Activated CD4-positive, CD25-positive, alpha-beta regulatory T cell treated with anti-CD3 and anti-CD28 coated beads, Interleukin-2, amount 50 U/mL, for 16 hours (primary cell): ENCODE data around the gene MACROD1.
"Not testable (repeated sequence)": the region's sequence is repeated elsewhere in the genome, so short reads cannot be mapped to it uniquely, and the experiment has no call there.

Experiments
- DNase-seq: peaks from one replicate; pipeline ENCODE4 v3.0.0-alpha.2; 2020; ENCODE audit warnings: low read depth, low spot score

MACROD1 gene

GRCh38 chr11:64185693-64186491, 20.0 kb upstream of the MACROD1 start, which contains the start of gene STIP1:
Gene STIP1 (plus strand): TSS chr11:64186171. CDS start chr11:64186262, 91 bp downstream.
- DNase-seq = peak; percentile 98

DNA sequence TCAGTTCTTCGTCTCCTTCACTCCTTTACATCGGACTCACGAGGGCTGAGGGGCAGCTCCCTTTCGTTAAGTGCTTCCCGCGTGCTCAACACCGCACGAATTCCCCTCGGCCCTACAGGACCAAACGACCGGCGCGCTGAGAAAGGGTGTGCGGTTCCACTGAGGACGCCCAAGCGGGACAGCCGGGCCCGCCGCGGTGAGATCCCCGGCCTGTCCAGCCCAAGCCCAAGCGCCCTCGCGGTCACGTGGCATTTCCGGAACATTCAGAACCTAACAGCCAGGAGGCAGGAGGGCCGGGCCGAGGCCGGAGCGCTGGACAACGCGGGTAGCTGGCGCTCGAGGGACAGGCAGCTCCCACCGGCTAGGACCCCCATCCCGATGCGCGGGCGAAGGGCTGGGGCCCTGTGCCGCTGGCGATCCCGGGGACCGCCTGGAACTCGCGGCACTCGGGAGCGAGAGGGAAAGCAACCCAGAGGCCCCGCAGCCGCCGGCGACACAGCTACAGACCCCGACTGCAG, 19.3 kb upstream of the MACROD1 start:
- DNase-seq = no peak

DNA sequence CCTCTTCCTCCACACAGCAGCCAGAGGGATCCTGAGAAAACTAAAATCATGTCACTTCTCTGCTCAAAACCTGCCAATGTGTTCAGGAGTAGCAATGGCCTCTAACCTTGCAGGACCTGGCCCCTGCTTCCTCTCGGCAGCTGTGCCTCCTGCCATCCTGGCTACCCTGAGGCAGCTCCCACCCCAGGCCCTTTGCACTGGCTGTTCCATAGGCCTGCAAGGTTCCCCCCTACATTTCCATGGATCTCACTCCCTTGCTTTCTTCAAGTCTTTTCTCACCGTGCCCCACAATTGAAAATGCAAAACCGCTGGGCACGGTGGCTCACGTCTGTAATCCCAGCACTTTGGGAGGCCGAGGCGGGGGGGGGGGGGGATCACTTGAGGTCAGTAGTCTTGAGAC, 18.0 kb upstream of the MACROD1 start:
- DNase-seq = no peak

- no peak for DNase-seq
These were observed 15.8 kb upstream of the MACROD1 start for GRCh38 chr11:64181506-64182411.

- no peak for DNase-seq
These were observed 15.0 kb upstream of the MACROD1 start for GRCh38 chr11:64180891-64181290.

- DNase-seq = no peak
These were observed 13.2 kb upstream of the MACROD1 start for GRCh38 chr11:64178951-64179639.

DNA sequence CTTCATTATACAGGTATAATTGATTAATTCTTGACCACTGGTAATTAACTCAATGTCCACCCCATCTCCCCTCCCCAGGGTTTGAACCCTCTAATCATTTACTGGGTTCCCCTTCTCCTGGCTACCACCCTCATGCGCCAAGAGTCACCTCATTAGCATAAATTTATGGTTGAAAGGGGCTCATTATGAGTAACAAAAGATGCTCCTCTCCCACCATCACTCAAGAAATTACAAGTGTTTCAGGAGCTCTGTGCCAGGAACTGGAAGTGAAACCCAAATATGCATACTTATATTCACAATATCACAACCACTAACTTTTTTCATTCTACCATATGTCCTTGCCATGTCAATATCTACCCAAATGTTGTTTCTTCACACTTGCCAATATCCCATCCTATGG, 12.3 kb upstream of the MACROD1 start:
- DNase-seq = no peak

- no peak for DNase-seq
These were observed 10.8 kb upstream of the MACROD1 start for GRCh38 chr11:64176751-64177150.

DNA sequence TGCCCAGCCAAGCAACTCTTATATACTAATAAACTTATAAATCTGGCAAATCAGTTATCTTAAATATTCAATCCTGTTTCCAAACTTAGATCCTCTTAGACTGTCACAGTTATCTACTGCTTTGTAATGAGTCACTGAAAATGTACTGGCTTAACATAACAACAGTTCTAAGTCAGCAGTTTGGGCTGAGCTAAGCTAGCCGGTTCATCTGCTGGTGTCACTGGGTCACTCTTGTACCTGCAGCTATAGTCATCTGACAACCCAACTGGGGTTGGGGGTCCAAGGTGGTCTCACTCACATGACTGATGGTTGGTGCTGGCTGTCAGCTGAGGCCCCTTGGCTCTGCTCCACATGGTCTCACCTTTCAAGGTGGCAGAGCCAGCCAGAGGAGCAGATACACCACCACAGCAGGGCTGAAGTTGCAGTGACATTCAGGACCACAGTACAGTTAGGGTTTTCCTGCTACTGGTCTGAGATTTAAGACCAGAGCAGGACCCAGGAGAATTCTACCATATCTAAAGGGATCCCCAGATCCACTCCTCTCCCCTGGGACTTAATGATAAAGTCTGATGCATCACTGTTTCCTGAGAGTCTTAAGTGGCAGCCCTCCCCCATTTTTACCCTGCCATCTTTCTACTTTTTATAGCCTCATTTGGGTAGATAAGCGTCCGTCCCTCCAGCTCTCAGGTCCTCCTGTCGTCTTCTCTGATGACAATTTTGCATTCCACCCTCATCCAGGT, 7.9 kb upstream of the MACROD1 start:
- no peak for DNase-seq

DNA sequence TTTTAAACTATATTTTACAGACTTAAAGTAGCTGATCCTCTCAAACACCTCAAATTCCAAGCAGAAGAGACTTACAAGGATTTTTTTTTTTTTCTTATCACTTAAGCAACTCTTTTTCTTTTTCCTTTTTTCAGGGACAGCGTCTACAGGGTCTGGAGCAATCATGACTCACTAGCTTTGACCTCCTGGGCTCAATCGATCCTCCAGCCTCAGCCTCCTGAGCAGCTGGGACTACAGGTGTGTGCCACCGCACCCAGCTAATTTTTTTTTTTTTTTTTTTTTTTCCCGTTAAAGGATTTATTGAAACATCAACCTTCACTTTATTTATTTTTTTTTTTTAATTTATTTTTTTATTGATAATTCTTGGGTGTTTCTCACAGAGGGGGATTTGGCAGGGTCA, 4.5 kb upstream of the MACROD1 start:
- DNase-seq = no peak

DNA sequence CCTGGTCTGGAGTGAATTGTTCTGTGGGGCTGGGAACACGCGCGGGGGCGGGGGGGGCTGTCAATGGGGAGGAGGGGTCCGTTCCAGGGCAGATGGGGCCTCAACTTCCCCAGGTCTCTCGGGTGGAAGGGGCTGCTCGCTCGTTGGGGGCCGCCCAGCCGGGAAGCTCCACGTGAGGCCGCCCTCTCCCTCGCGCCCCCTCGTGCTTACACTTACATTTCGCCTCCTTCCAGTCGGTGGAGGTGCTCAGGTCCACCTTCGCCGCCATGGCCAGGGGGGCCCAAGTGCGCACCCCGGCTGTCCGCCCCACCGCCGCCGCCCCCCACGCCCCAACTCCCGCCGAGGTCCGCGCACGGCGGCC, 452 bp downstream of the MACROD1 start:
- DNase-seq = no peak

- no peak for DNase-seq
These were observed 1.3 kb downstream of the MACROD1 start for GRCh38 chr11:64164392-64165312.

DNA sequence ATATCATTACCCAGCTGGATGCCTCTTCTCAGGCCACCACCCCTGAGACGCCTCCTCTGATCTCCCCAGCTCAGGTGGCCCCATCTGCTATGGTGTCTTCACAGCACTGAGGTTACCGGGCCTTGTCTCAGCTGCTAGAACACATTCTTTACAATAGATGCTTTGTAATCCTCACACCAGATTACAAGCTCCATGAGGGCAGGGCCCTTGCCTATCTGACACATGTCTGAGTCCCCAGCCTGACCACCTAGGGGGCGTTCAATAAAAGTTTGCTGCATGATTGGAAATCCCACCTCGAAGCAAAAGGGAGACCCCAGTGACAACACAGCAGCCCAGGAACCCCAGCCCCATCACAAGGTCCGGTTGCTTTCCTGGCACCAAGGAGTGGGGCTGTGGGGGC, 2.0 kb downstream of the MACROD1 start:
- no peak for DNase-seq

GRCh38 chr11:64162769-64163168, 3.1 kb downstream of the MACROD1 start:
- DNase-seq = not testable (repeated sequence)

GRCh38 chr11:64161037-64161436, 4.9 kb downstream of the MACROD1 start:
- DNase-seq = no peak

DNA sequence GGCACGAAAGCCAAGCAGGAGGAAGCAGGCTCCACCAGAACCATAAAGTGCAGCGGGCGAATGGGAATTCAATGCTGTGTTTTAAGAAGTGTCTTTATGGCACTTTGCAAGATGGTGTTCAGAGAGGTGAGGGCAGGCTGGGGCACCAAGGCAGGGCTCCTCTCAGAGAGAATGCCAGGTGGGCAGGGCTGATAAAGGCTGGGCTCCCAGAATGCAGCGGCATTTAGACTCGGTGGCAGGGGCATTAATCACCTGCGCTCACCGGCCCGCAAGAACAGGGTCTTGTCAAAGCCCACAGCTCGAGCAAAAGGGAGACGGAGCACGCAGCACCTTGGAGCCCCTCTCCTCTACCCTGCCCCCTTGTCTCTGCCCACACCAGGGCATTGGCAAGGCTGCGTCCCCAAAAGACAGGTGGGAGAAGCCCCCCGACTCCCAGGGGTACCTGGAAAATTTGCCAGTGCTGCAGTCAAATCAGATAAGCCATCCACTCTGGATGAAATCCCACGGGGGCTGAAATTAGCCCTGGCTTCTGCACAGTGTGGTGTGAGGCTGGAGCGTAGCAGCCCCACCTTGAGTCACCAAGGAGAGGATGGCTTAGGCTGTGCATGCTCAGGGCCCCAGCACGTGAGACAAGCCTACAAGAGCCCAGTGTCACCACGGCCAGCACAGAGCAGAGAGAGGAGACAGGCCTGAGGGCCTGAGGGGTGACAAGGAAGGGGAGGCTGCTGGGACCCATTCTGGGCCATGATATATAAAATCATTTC, 8.1 kb downstream of the MACROD1 start:
- no peak for DNase-seq

DNA sequence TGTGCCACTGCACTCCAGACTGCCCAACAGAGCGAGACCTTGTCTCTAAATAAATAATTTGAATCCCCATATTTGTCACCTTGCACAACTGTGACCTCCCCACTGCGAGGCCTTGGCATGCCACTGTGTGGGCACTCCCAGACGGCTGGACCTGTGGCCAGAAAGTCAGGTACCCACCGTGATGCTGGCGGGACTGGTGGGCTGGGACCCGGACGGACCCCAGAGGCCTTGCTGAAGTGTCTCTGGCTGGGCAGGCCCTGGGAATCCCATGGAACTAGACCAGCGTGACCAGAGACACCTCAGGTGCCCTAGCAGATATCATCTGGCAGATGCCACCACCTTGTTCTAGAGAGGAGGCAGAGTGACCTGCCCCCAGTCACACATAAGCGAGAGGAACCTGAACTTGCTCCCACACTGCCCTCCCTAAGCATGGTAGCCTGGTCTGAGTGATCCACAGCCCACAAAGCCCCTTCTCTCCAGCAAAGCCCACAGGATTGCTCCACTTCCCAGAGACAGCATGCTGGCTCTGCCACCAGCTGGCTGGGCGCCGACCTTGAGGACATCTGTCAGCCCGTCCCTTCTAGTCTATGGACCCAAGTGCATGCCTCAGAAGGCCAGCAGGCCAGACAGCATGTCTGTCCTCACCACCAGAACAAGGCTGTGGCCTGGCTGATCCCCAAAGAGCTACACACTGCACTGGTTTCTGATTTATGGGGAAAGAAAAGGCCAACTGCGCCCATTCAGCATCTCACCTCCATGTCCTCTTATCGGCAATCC, 9.5 kb downstream of the MACROD1 start:
- DNase-seq = no peak

- no peak for DNase-seq
These were observed 12.1 kb downstream of the MACROD1 start for GRCh38 chr11:64153812-64154211.
